Dermis microvascular lymphatic vessel endothelial cell (primary cell): ENCODE results near the gene CDR2L. TPM values are rescaled to one million over a fixed set of nuclear protein-coding genes. Genes with fewer than 3 reads are reported as not detected.
A peak's percentile ranks its signal among the peaks of the same experiment; 100 is the strongest.
"Not testable (repeated sequence)": the region's sequence is repeated elsewhere in the genome, so short reads cannot be mapped to it uniquely, and the experiment has no call there.

Experiments
- DNase-seq, 2 donors: peaks; one replicate each; pipeline versions ENCODE4 v3.0.0 to v3.0.0-alpha.2; 2010; ENCODE audit warnings: low read depth in 2 of 2
- total RNA-seq: library from RNA; depleted of rRNA; stranded (reverse); fragments of >200 nt; gene quantifications from 2 replicates; pipeline ENCODE4 v1.2.1, GENCODE V29; 2014

CDR2L gene
- total RNA-seq, 1 donor from 2014 or later: 7.2 TPM

DNA sequence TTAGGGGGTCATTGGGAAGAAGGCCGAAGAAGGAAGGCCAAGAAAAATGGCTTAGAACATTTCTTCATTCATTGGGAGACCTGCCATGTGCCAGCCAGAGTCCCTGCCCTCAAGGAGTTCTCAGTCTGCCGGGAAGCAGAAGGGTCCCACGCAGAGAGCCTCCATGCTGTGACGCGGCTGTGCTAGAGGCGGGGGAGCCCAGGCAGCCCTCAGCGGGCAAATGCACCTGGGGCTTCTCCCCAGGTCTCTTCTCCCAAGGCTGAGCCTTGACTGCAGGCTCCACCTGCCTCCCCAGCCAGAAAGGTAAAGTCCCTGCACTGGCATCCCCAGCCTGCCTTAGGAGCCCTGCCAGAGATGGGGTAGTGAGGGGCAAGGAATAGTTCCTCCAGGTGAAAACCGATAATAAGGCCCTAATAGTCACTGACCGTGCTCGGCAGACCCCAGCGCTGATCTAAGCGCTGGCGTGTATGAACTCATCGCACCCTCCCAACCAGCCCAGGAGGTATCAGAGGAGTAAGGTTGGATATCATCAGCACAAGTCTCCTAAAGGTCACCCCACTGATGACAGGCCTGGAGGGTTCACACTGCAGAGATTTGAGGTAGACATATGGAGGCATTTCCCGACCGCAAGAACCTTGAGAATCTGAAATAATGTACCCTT lies 6.0 kb upstream of the CDR2L start:
- DNase-seq: no peak

DNA sequence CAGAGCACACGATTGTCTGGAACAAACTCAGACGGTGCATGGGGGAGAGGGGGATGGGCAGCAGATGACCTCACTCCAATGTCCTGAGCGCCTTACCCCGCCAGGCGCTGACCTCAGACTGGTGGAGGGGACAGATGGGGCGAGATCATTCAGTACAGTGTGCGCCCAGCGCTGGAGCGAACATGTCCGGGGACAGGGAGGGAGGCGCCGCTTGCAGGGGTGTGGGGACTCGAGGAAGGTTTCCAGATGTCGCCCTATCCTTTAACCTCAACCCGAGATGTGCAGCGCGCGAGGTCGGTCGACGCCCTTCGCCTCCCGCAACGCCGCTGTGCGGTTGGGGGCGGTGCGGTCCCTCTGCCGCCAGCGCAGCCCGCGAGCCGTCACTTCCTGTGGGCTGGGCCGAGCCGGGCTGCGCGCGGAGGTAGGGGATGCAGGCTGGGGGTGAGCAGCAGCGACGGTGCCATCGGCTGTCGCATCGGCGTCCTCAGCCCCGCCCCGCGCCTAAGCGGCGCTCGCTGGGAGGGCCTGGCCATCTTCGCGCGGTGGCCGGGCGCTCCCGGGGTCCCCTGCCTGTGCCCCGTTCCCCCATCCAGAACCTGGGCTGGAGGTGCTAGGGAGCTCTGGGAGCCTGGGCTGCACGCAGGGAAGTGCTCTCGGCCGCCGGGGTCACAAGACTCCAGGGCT lies 5.3 kb upstream of the CDR2L start:
- peak in 1 of 2 donors; percentile 56 for DNase-seq

DNA sequence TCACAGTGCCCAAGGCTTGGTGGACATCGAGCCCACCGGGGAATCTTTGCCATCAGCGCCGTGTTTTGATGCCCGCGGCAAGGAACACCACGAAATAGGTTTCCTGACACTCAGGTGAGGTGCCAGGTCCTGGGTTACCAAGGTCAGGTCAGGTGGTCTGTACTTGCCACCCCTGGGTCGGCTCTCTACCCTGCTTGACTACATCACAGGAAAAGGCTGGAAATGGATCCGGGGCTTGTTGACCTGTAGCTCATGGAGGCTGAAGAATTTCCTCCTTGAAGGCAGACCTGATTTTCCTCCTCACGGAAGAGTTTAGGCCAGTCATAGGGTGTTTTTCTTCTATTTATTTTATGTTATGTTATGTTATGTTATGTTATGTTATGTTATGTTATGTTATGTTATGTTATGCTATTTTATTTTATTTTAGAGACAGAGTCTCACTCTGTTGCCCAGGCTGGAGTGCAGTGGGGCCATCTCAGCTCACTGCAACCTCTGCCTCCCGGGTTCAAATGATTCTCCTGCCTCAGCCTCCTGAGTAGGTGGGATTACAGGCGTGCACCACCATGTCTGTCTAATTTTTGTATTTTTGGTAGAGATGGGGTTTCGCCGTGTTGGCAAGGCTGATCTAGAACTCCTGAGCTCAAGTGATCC lies 4.6 kb upstream of the CDR2L start:
- not testable (repeated sequence) for DNase-seq

GRCh38 chr17:74986206-74986576 lies 1.2 kb upstream of the CDR2L start:
- DNase-seq: no peak

- DNase-seq: peak in 1 of 2 donors; percentile 88
Observed at GRCh38 chr17:74987909-74988711, 678 bp downstream of the CDR2L start.

GRCh38 chr17:74990581-74991105 lies 3.2 kb downstream of the CDR2L start:
- no peak for DNase-seq

DNA sequence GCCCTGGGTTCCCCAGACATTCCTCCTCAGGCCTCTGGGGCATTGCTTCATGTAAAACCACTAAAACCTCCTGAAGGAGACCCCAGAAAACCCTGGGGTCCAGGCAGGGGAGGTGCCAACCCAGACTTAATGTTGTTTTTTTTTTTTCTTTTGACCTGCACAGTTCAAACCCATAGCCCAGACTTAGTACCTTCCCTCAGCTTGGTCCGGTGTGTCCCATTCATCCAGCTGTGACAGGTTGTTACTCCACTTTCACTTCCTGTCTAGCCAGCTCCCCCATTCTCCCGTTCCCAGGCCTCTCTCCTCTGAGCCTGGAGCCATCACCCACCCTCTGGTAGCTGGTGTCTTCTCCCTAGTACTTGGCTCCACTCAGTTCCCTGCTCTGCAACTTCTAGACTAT lies 4.8 kb downstream of the CDR2L start:
- no peak for DNase-seq

- DNase-seq: no peak
Observed at GRCh38 chr17:74994440-74994839, 7.0 kb downstream of the CDR2L start.

GRCh38 chr17:74995847-74996246 lies 8.4 kb downstream of the CDR2L start:
- DNase-seq: no peak

- DNase-seq: peak in 1 of 2 donors; percentile 13
Observed at GRCh38 chr17:74998783-74999182, 11.4 kb downstream of the CDR2L start.

DNA sequence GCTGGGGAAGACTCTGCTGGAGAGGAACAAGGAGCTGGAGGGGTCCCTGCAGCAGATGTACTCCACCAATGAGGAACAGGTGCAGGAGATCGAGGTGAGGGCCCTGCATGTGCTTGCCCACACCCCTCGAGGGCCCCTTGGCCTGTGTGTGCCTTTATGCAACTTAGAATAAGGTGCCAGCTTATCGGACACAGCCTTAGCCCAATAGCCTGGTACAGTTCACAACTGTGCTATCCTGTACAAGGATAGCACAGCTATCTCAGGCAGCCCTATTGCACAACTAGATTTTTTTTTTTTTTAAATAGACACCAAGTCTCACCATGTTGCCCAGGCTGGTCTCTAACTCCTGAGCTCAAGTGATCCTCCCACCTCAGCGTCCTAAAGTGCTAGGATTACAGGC lies 12.1 kb downstream of the CDR2L start:
- DNase-seq: no peak

- no peak for DNase-seq
Observed at GRCh38 chr17:75001915-75002843, 14.7 kb downstream of the CDR2L start.

DNA sequence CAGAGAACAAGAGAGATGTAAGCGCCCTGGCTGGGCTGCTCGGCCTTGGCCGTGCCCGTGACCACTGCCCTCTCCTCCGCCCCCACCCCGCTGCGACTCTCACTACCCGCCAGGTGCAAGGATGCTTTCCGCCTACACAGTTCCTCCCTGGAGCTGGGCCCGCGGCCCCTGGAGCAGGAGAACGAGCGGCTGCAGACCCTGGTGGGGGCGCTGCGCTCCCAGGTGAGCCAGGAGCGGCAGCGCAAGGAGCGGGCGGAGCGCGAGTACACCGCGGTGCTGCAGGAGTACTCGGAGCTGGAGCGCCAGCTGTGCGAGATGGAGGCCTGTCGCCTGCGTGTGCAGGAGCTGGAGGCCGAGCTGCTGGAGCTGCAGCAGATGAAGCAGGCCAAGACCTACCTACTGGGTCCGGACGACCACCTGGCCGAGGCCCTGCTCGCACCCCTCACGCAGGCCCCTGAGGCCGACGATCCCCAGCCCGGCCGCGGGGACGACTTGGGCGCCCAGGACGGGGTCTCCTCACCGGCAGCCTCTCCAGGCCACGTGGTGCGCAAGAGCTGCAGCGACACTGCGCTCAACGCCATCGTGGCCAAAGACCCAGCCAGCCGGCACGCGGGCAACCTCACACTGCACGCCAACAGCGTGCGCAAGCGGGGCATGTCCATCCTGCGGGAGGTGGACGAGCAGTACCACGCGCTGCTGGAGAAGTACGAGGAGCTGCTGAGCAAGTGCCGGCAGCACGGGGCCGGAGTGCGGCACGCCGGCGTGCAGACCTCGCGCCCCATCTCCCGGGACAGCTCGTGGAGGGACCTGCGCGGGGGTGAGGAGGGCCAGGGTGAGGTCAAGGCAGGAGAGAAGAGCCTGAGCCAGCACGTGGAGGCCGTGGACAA lies 15.9 kb downstream of the CDR2L start:
- DNase-seq: no peak

DNA sequence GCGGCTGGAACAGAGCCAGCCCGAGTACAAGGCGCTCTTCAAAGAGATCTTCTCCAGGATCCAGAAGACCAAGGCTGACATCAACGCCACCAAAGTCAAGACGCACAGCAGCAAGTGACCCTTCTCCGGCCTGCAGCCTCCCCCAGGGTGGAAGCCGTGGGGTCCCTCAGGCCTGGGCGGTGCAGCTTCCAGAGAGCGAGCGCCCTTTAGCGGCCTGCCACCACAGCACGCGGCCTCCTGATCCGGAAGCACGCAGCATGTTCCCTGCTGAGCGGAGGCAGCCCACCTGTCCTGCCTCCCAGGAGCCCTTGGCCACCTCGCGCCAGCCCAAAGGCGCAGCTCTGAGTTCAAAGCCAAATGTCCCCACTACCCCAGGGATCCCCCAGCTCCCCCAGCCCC lies 16.5 kb downstream of the CDR2L start:
- DNase-seq: no peak

DNA sequence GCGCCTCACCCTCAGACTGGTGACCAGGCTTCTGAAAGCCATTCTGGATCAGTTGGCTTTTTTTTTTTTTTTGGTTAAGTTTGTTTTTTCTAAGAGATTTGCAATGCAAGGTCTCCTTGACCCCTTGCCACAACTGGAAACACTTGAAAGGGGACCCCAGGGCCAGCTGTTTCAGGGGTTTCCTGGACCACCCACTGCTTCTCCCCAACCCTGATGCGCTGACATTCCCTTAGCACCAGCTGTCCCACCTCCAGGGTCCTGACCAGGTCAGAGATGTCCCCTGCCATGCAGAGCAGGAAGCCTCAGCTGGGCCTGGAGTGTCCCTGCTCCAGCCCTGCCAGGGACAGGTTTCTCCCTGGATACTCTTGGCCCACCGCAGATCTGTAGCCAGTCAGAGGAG lies 16.9 kb downstream of the CDR2L start:
- DNase-seq: no peak

DNA sequence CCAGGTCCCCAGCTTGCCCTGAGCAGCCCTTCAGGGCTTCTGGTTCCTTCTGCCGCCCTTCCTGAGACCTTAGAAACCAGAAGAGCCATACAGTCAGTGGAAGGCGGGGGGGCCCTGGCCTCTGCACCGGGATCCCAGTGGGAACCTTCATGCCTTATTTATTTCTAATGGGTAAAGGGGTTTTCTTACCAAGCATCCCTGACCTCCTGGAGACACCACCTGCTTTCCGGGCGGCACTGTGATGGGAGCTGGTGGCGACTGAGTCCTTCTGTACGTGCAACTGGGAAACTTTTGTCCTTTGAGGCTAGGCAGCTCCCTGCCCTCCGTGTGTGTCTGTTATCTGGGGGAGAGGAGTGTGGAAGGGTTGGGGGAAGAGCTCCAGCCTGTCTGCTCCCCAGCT lies 17.9 kb downstream of the CDR2L start:
- DNase-seq: no peak

DNA sequence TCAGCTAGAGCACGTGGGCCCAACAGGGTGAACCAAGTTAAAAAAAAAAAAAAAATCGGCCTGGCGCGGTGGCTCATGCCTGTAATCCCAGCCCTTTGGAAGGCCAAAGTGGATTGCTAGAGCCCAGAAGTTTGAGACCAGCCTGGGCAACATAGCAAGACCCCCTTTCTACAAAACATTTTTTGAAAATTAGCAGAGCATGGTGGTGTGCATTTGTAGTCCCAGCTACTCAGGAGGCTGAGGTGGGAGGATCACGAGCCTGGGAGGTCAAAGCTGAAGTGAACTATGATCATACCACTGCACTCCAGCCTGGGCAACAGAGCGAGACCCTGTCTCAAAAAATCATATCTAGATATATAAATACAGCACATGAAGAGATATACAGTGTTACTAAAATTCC lies 18.7 kb downstream of the CDR2L start:
- not testable (repeated sequence) for DNase-seq

- DNase-seq: no peak
Observed at GRCh38 chr17:75006653-75007052, 19.2 kb downstream of the CDR2L start.

DNA sequence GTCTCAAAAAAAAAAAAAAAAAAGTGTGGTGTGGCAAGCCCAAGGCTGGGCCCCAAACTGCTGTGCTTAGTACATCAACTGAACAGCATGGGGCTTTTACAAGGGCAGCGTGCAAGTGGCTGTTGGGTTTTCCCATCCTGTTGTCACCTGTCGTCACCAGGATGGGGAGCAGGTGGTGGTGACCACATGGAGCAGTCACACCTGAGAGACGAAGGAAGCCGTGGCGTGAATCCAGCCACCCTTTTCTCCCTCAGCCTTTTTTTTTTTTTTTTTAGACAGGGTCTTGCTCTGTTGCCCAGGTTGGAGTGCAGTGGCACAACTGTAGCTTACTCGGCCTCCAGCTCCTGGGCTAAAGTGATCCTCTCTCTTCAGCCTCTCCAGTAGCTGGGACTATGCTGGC lies 20.9 kb downstream of the CDR2L start:
- DNase-seq: no peak
